ENCODE measurements around the gene OR2H2. TPM values are rescaled to one million over a fixed set of nuclear protein-coding genes. Genes with fewer than 3 reads are reported as not detected.

Gene OR2H2
- total RNA-seq, 4 donors from 2014 or later = not detected

GRCh38 chr6:29559524-29560287 lies 25.2 kb upstream of the OR2H2 start, which contains the start of gene UBD:
TSS of gene UBD (minus strand) at chr6:29559732. CDS start at chr6:29559701, 31 bp downstream.
- no peak for TF ChIP-seq CTCF (IDR thresholded peaks at IDR 0.05)
- TF ChIP-seq POLR2A (IDR thresholded peaks at IDR 0.05) = no peak
- TF ChIP-seq EP300 (IDR thresholded peaks at IDR 0.05; ENCODE audit: low read depth) = no peak
- no peak for TF ChIP-seq POLR2AphosphoS5 (IDR thresholded peaks at IDR 0.05)
- no peaks in the 10 kb centered on the region for H3K4me1 ChIP-seq
- intact Hi-C loops (cut with DNase I; ENCODE audit: low total_unique reads) (no loop called here), in situ Hi-C loops (cut with MboI; ENCODE audit: low pct_ligation_motif_present in 1 of 4, low pct_unique_long_range_greater_than_20kb in 1 of 4, low sequenced_read_pairs in 3 of 4) (no loop called here)
- no peak within 1 kb of the TSS for H3K27ac ChIP-seq
- DNase-seq = no peak
- H3K4me3 ChIP-seq = no peak within 1 kb of the TSS
- H3K27me3 ChIP-seq = peaks cover 32% of the 10 kb centered on the region
- WGBS, 2 donors (ENCODE audit: low coverage in 1 of 2) = 63 to 67% methylated on average over 6 of the region's 6 CpGs
- H3K36me3 ChIP-seq = no peaks in the 10 kb centered on the region
- H3K9me3 ChIP-seq = no peaks in the 10 kb centered on the region

GRCh38 chr6:29561091-29561490 lies 23.8 kb upstream of the OR2H2 start:
- Histone ChIP-seq H3K27me3 (peaks cover 30% of the 10 kb centered on the region), H3K9me3 (no peaks in the 10 kb centered on the region), H3K4me3 (no peak overlapping the region), H3K36me3 (no peaks in the 10 kb centered on the region), H3K4me1 (no peaks in the 10 kb centered on the region), H3K27ac (no peak overlapping the region)
- TF ChIP-seq POLR2A (IDR thresholded peaks at IDR 0.05) (no peak), CTCF (IDR thresholded peaks at IDR 0.05) (no peak), POLR2AphosphoS5 (IDR thresholded peaks at IDR 0.05) (no peak), EP300 (IDR thresholded peaks at IDR 0.05; ENCODE audit: low read depth) (no peak)
- DNase-seq = no peak
- in situ Hi-C loops (cut with MboI; ENCODE audit: low pct_ligation_motif_present in 1 of 4, low pct_unique_long_range_greater_than_20kb in 1 of 4, low sequenced_read_pairs in 3 of 4) = no loop called here
- intact Hi-C loops (cut with DNase I; ENCODE audit: low total_unique reads) = no loop called here

- no peak for DNase-seq
- WGBS, 2 donors (ENCODE audit: low coverage in 1 of 2) = 83 to 85% methylated on average over 1 of the region's 1 CpG
- no peaks in the 10 kb centered on the region for H3K9me3 ChIP-seq
- H3K27me3 ChIP-seq = peaks cover 30% of the 10 kb centered on the region
- no peaks in the 10 kb centered on the region for H3K4me1 ChIP-seq
- no peak for TF ChIP-seq POLR2A (IDR thresholded peaks at IDR 0.05)
- no peak for TF ChIP-seq CTCF (IDR thresholded peaks at IDR 0.05)
- TF ChIP-seq POLR2AphosphoS5 (IDR thresholded peaks at IDR 0.05) = no peak
- TF ChIP-seq EP300 (IDR thresholded peaks at IDR 0.05; ENCODE audit: low read depth) = no peak
- H3K27ac ChIP-seq = no peak overlapping the region
- in situ Hi-C loops (cut with MboI; ENCODE audit: low pct_ligation_motif_present in 1 of 4, low pct_unique_long_range_greater_than_20kb in 1 of 4, low sequenced_read_pairs in 3 of 4) = no loop called here
- intact Hi-C loops (cut with DNase I; ENCODE audit: low total_unique reads) = no loop called here
- H3K4me3 ChIP-seq = no peak overlapping the region
- H3K36me3 ChIP-seq = no peaks in the 10 kb centered on the region
Measured at GRCh38 chr6:29561606-29562181, 23.2 kb upstream of the OR2H2 start.

- no peak overlapping the region for H3K4me3 ChIP-seq
- TF ChIP-seq EP300 (IDR thresholded peaks at IDR 0.05; ENCODE audit: low read depth) (no peak), POLR2A (IDR thresholded peaks at IDR 0.05) (no peak), CTCF (IDR thresholded peaks at IDR 0.05) (no peak), POLR2AphosphoS5 (IDR thresholded peaks at IDR 0.05) (no peak)
- H3K27ac ChIP-seq = no peak overlapping the region
- no peaks in the 10 kb centered on the region for H3K4me1 ChIP-seq
- no peaks in the 10 kb centered on the region for H3K36me3 ChIP-seq
- H3K9me3 ChIP-seq = no peaks in the 10 kb centered on the region
- no peak for DNase-seq
- intact Hi-C loops (cut with DNase I; ENCODE audit: low total_unique reads) = no loop called here
- in situ Hi-C loops (cut with MboI; ENCODE audit: low pct_ligation_motif_present in 1 of 4, low pct_unique_long_range_greater_than_20kb in 1 of 4, low sequenced_read_pairs in 3 of 4) = no loop called here
- H3K27me3 ChIP-seq = peaks cover 26% of the 10 kb centered on the region
- 50 to 60% methylated on average over 1 to 3 of the region's 3 CpGs for WGBS, 2 donors (ENCODE audit: low coverage in 1 of 2)
Measured at GRCh38 chr6:29563435-29563965, 21.4 kb upstream of the OR2H2 start.
